GM23338 (cell line): ENCODE data around the gene HSP90AB1.

ENCODE experiments used
- CREB1 ChIP-seq: fragments of 250-450 bp; sonication (Bioruptor Pico); IDR thresholded peaks from 2 replicates; pipeline ENCODE4 v1.5.0; 2020; ENCODE audit warnings: low read depth, mild to moderate bottlenecking, moderate library complexity
- CTCF ChIP-seq, 2 experiments: fragments of 200-600 bp in 1 of 2; sonication (generic) in 1 of 2; conservative IDR thresholded peaks; 2 replicates each; pipeline versions ENCODE4 v1.5.1 to v1.6.1; 2016 to 2017; ENCODE audit warnings: antibody characterized with exemption in 2 of 2, low read depth in 2 of 2, mild to moderate bottlenecking in 2 of 2, moderate library complexity in 1 of 2
- EZH2 ChIP-seq: fragments of 200-600 bp; sonication (generic); IDR thresholded peaks from one replicate; pipeline ENCODE4 v1.8.0; 2017; ENCODE audit warnings: antibody characterized with exemption, mild to moderate bottlenecking, low read depth; ENCODE audit not compliant: unreplicated experiment
- EZH2phosphoT487 ChIP-seq: fragments of 200-600 bp; sonication (generic); IDR thresholded peaks from one replicate; pipeline ENCODE4 v1.8.1; 2018; ENCODE audit warnings: antibody characterized with exemption; ENCODE audit not compliant: unreplicated experiment
- JUNB ChIP-seq: IDR thresholded peaks from one replicate; pipeline ENCODE4 v1.6.1; 2016; ENCODE audit warnings: antibody characterized with exemption; ENCODE audit not compliant: unreplicated experiment
- POLR2AphosphoS5 ChIP-seq: IDR thresholded peaks from 2 replicates; pipeline ENCODE4 v1.6.1; 2016; ENCODE audit warnings: antibody characterized with exemption, low read depth
- STAT1 ChIP-seq: IDR thresholded peaks from one replicate; pipeline ENCODE4 v1.6.1; 2016; ENCODE audit warnings: antibody characterized with exemption; ENCODE audit not compliant: unreplicated experiment
- ZNF114 ChIP-seq: fragments of 250-450 bp; sonication (Bioruptor Pico); IDR thresholded peaks from 2 replicates; pipeline ENCODE4 v1.5.0; 2020; ENCODE audit warnings: mild to moderate bottlenecking, moderate library complexity
- ZNF331 ChIP-seq: fragments of 250-450 bp; sonication (Bioruptor Pico); IDR thresholded peaks from 2 replicates; pipeline ENCODE4 v1.5.0; 2020; ENCODE audit warnings: low read depth, mild to moderate bottlenecking, moderate library complexity
- TF ChIP-seq, protein P1 (sequence below): IDR thresholded peaks from one replicate; pipeline ENCODE4 v1.6.1; 2018; ENCODE audit warnings: antibody characterized with exemption; ENCODE audit not compliant: unreplicated experiment
- TF ChIP-seq, protein P2 (sequence below): IDR thresholded peaks from 2 replicates; pipeline ENCODE4 v1.6.1; 2016; ENCODE audit warnings: antibody characterized with exemption

DNA sequence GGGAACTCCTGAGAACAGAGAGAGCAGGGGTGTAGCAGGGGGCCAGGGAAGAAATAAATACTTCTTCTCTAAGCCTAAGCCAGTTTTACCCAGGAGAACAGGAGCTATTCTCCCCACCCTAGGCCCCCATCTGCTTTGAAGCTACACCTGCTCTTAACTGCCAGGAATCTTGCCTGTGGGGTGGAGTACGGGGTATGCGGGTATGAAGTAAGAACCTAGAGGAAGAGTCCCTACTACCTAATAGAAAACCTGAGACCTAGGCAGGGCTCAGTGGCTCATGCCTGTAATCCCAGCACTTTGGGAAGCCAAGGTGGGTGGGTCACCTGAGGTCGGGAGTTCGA is 22.0 kb upstream of the HSP90AB1 start:
- no peak for TF ChIP-seq CTCF (conservative IDR thresholded peaks at IDR 0.05; ENCODE audit: low read depth in 2 of 2)
- TF ChIP-seq, protein P1, sequence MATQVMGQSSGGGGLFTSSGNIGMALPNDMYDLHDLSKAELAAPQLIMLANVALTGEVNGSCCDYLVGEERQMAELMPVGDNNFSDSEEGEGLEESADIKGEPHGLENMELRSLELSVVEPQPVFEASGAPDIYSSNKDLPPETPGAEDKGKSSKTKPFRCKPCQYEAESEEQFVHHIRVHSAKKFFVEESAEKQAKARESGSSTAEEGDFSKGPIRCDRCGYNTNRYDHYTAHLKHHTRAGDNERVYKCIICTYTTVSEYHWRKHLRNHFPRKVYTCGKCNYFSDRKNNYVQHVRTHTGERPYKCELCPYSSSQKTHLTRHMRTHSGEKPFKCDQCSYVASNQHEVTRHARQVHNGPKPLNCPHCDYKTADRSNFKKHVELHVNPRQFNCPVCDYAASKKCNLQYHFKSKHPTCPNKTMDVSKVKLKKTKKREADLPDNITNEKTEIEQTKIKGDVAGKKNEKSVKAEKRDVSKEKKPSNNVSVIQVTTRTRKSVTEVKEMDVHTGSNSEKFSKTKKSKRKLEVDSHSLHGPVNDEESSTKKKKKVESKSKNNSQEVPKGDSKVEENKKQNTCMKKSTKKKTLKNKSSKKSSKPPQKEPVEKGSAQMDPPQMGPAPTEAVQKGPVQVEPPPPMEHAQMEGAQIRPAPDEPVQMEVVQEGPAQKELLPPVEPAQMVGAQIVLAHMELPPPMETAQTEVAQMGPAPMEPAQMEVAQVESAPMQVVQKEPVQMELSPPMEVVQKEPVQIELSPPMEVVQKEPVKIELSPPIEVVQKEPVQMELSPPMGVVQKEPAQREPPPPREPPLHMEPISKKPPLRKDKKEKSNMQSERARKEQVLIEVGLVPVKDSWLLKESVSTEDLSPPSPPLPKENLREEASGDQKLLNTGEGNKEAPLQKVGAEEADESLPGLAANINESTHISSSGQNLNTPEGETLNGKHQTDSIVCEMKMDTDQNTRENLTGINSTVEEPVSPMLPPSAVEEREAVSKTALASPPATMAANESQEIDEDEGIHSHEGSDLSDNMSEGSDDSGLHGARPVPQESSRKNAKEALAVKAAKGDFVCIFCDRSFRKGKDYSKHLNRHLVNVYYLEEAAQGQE: no peak
- TF ChIP-seq EZH2: no peak
- TF ChIP-seq EZH2phosphoT487: no peak
- no peak for TF ChIP-seq POLR2AphosphoS5
- TF ChIP-seq JUNB: no peak
- TF ChIP-seq STAT1: no peak
- TF ChIP-seq ZNF114 (CRISPR knock-in tag): no peak
- no peak for TF ChIP-seq ZNF331 (CRISPR knock-in tag)
- no peak for TF ChIP-seq CREB1 (CRISPR knock-in tag)
- TF ChIP-seq, protein P2, sequence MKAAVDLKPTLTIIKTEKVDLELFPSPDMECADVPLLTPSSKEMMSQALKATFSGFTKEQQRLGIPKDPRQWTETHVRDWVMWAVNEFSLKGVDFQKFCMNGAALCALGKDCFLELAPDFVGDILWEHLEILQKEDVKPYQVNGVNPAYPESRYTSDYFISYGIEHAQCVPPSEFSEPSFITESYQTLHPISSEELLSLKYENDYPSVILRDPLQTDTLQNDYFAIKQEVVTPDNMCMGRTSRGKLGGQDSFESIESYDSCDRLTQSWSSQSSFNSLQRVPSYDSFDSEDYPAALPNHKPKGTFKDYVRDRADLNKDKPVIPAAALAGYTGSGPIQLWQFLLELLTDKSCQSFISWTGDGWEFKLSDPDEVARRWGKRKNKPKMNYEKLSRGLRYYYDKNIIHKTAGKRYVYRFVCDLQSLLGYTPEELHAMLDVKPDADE: no peak
